Fibroblast of skin of left quadriceps (primary cell): Measurements from ENCODE around the gene MTCH1.
"Not testable (repeated sequence)": the region's sequence is repeated elsewhere in the genome, so short reads cannot be mapped to it uniquely, and the experiment has no call there.

Experiments used
- DNase-seq, 2 experiments: peaks; one replicate each; pipeline ENCODE4 v3.0.0-alpha.2; 2013; ENCODE audit warnings: low read depth in 2 of 2

Gene MTCH1

GRCh38 chr6:36954262-36954931 lies 31.6 kb downstream of the MTCH1 start, which contains the start of gene PI16:
Gene PI16, plus strand, starts transcription at chr6:36954738. Its CDS starts 23 bp downstream, at chr6:36954761.
- no peak for DNase-seq

- no peak for DNase-seq
Observed at GRCh38 chr6:36953931-36954261, 32.1 kb downstream of the MTCH1 start.

- no peak for DNase-seq
Observed at GRCh38 chr6:36949636-36950035, 36.4 kb downstream of the MTCH1 start.

- DNase-seq = not testable (repeated sequence)
Observed at GRCh38 chr6:36949076-36949475, 36.9 kb downstream of the MTCH1 start.

GRCh38 chr6:36947570-36948351 lies 38.2 kb downstream of the MTCH1 start:
- no peak for DNase-seq

GRCh38 chr6:36946526-36946925 lies 39.5 kb downstream of the MTCH1 start:
- no peak for DNase-seq

- DNase-seq = no peak
Observed at GRCh38 chr6:36945301-36945700, 40.7 kb downstream of the MTCH1 start.

GRCh38 chr6:36944650-36945049 lies 41.3 kb downstream of the MTCH1 start:
- no peak for DNase-seq

GRCh38 chr6:36942329-36942728 lies 43.7 kb downstream of the MTCH1 start:
- DNase-seq = not testable (repeated sequence)

GRCh38 chr6:36941561-36941960 lies 44.4 kb downstream of the MTCH1 start:
- DNase-seq = not testable (repeated sequence)

GRCh38 chr6:36940027-36940426 lies 46.0 kb downstream of the MTCH1 start:
- DNase-seq = no peak

GRCh38 chr6:36939005-36939404 lies 47.0 kb downstream of the MTCH1 start:
- DNase-seq = not testable (repeated sequence)

GRCh38 chr6:36938536-36938935 lies 47.5 kb downstream of the MTCH1 start:
- DNase-seq = peak; percentile 81 to 82

GRCh38 chr6:36937896-36938295 lies 48.1 kb downstream of the MTCH1 start:
- DNase-seq = no peak

GRCh38 chr6:36936824-36937223 lies 49.2 kb downstream of the MTCH1 start:
- no peak for DNase-seq

GRCh38 chr6:36934901-36935300 lies 51.1 kb downstream of the MTCH1 start:
- no peak for DNase-seq

- DNase-seq = no peak
Observed at GRCh38 chr6:36933519-36933918, 52.5 kb downstream of the MTCH1 start.

- DNase-seq = peak; percentile 77 to 81
Observed at GRCh38 chr6:36933102-36933501, 52.9 kb downstream of the MTCH1 start.

GRCh38 chr6:36930483-36930882 lies 55.5 kb downstream of the MTCH1 start:
- DNase-seq = no peak

- no peak for DNase-seq
Observed at GRCh38 chr6:36929607-36930006, 56.4 kb downstream of the MTCH1 start.

GRCh38 chr6:36929152-36929551 lies 56.8 kb downstream of the MTCH1 start:
- DNase-seq = no peak

GRCh38 chr6:36928547-36928918 lies 57.5 kb downstream of the MTCH1 start:
- no peak for DNase-seq
